Hepatocyte (in vitro differentiated cells): ENCODE data around the gene ADIPOR1.

ENCODE experiments used
- EZH2 ChIP-seq: fragments of 200-600 bp; sonication (generic); IDR thresholded peaks from 2 replicates; pipeline ENCODE4 v1.6.1; 2016; ENCODE audit warnings: antibody characterized with exemption, mild to moderate bottlenecking, borderline replicate concordance
- EZH2phosphoT487 ChIP-seq: fragments of 200-600 bp; sonication (generic); IDR thresholded peaks from one replicate; pipeline ENCODE4 v1.6.1; 2018; ENCODE audit warnings: antibody characterized with exemption, mild to moderate bottlenecking, low read depth, moderate library complexity; ENCODE audit not compliant: unreplicated experiment, severe bottlenecking
- TF ChIP-seq, protein P1 (sequence below): fragments of 200-600 bp; sonication (generic); IDR thresholded peaks from 2 replicates; pipeline ENCODE4 v1.5.1; 2016; ENCODE audit warnings: antibody characterized with exemption, mild to moderate bottlenecking; ENCODE audit not compliant: poor library complexity

DNA sequence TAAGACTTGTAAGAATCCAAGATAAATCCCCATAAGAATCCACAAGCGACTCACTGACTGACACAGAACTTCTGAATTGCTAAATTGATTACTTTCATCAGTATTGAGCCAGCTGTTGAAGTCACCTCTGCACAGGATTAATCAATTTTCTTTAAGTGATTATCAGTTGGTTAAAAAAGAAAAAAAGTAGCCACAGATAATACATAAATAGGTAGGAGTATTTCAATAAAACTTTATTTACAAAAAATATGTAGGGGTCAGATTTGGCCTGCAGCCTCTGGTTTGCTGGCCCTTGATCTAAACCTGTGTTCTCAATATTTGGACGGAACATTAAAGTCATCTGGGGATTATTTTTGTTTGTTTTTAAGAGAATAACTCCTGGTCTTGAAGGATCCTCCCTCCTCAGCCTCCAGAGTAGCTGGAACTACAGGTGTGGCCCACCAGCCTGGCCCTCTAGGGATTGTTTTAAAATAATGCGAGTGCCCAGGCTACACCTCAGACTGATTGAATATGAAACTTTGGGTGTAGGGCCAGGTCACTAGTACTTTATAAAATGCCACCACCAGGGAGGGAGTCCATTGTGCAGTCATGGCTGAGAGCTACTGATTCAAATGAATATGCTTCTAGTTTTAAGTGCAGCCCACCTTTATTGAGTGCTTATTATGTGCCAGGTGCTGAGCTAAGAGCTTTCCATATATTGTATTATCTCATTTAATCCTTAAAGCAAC, 42.3 kb upstream of the ADIPOR1 start:
- TF ChIP-seq EZH2 (no peak), EZH2phosphoT487 (no peak)
- TF ChIP-seq, protein P1, sequence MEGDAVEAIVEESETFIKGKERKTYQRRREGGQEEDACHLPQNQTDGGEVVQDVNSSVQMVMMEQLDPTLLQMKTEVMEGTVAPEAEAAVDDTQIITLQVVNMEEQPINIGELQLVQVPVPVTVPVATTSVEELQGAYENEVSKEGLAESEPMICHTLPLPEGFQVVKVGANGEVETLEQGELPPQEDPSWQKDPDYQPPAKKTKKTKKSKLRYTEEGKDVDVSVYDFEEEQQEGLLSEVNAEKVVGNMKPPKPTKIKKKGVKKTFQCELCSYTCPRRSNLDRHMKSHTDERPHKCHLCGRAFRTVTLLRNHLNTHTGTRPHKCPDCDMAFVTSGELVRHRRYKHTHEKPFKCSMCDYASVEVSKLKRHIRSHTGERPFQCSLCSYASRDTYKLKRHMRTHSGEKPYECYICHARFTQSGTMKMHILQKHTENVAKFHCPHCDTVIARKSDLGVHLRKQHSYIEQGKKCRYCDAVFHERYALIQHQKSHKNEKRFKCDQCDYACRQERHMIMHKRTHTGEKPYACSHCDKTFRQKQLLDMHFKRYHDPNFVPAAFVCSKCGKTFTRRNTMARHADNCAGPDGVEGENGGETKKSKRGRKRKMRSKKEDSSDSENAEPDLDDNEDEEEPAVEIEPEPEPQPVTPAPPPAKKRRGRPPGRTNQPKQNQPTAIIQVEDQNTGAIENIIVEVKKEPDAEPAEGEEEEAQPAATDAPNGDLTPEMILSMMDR, result no peak
